ENCODE measurements around the gene MAMDC4.

Gene MAMDC4

DNA sequence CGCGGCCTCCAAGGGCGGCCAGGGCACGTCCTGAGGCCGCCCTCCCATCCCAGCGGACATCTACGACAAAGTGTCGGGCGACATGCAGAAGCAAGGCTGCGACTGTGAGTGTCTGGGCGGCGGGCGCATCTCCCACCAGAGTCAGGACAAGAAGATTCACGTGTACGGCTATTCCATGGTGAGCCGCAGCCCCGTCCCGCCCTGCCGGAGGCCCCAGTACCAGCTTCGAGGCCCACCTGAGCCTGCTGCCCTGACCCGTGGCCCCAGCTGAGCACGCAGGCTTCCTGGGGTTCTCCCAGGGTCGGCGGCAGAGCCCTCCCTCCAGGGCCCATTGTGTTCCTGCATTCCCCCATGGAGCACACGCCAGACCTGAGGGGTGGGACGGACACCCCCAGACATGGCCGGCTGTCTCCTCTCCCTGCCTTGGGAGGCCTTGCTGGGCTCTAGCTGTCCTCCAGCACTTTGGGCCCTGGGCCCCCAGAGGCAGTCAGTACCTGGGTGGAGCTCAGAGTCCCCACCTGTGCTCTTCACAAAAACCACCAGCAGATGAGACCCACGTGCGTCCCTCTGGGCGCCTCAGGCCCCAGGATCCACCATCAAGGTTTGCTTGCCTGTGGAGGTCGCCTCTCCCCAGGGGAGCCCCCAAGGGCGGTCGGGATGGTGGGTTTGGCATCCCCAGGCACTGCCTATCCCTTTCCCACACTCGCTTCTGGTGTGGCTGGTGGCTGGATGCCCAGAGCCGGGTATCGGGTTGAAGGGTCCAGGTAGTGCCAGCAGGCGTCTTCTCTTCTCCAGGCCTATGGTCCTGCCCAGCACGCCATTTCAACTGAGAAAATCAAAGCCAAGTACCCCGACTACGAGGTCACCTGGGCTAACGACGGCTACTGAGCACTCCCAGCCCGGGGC, 1.9 kb upstream of the MAMDC4 start:
- DNase-seq (ENCODE audit: low read depth in 2 of 2), result no peak

DNA sequence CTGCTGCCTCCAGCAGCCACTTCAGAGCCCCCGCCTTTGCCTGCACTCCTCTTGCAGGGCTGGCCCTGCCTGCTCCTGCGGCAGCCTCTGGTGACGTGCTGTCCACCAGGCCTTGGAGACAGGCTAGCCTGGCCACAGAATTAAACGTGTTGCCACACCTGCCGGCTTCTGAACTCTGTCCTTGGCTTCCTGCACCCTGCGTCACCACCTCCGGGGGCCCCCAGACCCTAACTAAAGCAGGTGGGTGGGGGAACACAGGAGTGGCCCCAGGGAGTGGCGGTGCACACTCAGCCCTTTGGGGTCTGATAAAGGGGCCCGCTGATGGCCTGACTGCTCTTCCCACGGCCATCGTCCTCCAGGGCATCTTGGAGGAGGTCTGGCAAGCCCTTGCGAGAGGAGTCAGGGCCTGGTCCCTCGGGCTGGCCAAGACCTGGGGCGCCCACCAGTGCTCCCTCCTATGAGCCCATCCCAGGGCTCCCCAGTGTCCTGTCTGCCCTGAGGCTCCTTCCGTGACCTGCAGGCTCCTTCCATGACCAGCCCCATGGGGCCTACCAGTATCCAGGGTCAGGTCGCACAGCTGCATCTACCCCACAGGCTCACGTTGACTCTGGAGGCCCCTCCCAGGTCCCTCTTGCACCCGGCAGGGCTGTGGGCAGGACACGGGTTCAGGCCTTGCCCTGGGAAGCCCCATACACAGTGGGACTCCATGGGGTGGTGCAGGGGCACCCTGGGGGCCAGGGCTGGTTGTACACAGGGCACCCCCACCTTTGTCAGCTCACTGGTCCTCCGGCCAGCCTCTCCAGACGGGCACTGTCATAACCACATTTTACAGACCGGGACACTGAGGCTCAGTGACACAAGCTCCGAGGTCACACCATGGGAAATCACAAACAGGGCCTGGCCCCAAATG, 1.0 kb upstream of the MAMDC4 start:
- DNase-seq (ENCODE audit: low read depth in 2 of 2), result no peak

DNA sequence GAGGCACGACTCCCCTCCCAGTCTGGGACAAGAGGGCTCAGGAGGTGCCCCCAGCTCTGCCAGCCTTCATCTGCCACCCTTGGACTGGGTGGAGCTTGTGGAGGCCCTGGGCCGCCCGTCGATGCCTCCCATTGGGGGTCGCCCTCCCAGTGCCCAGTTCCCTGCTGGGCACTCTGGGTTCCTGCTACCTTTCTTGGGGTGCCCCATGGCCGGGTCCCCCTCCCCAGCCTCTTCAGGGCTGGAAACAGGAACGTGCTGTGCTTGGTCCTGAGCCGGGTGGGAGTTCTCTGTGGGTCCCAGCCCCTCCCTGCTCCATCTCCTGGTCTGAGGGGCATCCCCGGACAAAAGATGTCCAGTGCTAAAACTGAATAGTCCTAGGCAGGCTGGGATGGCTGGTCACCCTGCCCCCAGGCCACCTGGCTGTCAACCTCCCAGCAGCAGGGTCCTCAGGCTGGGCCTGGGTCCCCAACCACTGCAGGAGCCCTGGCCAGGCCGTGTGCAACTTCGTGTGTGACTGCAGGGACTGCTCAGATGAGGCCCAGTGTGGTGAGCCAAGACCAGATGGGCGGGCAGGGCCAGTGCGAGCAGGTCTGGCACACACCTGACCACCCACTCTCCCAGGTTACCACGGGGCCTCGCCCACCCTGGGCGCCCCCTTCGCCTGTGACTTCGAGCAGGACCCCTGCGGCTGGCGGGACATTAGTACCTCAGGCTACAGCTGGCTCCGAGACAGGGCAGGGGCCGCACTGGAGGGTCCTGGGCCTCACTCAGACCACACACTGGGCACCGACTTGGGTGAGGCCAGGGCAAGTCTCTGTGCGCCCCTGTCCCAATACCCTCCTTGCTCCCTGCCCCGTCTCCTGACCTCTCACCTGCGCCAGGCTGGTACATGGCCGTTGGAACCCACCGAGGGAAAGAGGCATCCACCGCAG, 784 bp downstream of the MAMDC4 start:
- no peak for DNase-seq (ENCODE audit: low read depth in 2 of 2)

DNA sequence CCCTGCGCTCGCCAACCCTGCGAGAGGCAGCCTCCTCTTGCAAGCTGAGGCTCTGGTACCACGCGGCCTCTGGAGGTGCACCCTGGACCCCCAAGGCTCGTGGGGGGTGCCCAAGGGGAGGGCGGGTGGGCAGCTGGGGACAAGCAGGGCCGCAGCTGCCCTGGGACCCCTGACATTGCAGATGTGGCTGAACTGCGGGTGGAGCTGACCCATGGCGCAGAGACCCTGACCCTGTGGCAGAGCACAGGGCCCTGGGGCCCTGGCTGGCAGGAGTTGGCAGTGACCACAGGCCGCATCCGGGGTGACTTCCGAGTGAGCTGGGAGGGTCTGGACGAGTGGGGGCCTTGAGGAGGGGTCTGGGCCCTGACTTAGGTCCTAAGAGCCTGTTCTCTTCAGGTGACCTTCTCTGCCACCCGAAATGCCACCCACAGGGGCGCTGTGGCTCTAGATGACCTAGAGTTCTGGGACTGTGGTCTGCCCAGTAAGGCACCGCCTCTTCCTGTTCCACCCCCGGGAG, 1.5 kb downstream of the MAMDC4 start:
- DNase-seq (ENCODE audit: low read depth in 2 of 2), result no peak

DNA sequence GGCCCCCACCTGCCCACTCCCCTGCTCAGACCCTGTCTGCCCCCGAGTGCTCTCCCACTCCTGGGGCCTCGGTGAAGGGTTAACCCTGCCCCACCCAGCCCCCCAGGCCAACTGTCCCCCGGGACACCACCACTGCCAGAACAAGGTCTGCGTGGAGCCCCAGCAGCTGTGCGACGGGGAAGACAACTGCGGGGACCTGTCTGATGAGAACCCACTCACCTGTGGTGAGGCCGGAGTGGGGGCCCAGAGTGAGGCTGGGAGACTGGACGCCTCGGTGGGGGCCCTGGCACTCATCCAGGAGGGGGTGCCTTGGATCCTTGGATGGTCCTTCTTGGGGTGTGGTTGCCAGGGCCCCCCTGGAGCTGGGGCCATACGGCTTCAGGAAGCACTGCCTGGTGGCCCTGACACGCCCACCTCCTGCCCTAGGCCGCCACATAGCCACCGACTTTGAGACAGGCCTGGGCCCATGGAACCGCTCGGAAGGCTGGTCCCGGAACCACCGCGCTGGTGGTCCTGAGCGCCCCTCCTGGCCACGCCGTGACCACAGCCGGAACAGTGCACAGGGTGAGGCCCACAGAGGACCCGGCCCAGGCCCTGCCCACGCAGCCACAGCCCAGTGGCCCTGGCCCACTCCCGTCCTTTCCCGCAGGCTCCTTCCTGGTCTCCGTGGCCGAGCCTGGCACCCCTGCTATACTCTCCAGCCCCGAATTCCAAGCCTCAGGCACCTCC, 2.1 kb downstream of the MAMDC4 start:
- DNase-seq (ENCODE audit: low read depth in 2 of 2), result no peak

DNA sequence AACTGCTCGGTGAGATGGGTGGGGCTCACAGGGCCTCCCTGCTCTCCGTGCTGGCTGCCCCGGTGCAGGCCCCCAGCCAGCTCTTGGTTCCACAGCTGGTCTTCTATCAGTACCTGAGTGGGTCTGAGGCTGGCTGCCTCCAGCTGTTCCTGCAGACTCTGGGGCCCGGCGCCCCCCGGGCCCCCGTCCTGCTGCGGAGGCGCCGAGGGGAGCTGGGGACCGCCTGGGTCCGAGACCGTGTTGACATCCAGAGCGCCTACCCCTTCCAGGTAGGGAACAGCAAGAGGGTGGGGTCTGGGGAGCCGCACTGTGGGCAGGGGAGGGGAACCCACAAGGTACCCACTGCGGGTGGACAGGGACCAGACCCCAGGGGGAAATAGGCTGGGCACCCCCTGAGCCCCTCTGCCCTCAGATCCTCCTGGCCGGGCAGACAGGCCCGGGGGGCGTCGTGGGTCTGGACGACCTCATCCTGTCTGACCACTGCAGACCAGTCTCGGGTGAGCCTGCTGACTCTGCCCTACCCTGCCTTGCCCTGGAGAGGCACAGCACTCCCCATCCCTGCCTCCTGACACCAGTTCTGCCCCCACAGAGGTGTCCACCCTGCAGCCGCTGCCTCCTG, 2.8 kb downstream of the MAMDC4 start:
- DNase-seq (ENCODE audit: low read depth in 2 of 2), result no peak

DNA sequence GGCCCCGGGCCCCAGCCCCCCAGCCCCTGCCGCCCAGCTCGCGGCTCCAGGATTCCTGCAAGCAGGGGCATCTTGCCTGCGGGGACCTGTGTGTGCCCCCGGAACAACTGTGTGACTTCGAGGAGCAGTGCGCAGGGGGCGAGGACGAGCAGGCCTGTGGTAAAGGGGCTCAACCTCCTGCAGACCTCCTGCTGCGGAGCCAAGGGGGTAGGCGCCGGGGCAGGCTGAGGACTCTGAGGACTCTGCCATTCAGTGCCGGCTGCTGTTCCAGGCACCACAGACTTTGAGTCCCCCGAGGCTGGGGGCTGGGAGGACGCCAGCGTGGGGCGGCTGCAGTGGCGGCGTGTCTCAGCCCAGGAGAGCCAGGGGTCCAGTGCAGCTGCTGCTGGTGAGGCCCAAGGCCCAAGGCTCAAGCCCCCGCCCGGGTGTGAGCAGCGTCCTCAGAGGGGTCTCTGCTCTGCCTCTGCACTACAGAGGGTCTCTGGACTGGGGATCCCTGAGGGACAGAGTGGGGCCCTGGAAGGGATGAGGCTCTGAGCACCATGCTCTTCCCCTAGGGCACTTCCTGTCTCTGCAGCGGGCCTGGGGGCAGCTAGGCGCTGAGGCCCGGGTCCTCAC, 3.4 kb downstream of the MAMDC4 start:
- no peak for DNase-seq (ENCODE audit: low read depth in 2 of 2)

DNA sequence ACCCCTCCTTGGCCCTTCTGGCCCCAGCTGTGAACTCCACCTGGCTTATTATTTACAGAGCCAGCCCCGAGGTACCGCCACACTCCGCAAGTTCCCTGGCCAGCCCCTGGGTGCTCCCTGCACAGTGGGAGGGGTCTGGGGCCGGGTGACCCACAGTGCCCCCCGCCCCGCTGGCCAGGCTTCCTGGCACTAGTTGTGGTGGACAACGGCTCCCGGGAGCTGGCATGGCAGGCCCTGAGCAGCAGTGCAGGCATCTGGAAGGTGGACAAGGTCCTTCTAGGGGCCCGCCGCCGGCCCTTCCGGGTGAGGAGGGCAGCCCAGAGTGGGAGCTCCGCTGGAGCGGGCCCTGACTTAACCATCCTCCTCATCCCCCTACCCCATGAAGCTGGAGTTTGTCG, 3.9 kb downstream of the MAMDC4 start:
- DNase-seq (ENCODE audit: low read depth in 2 of 2), result no peak

DNA sequence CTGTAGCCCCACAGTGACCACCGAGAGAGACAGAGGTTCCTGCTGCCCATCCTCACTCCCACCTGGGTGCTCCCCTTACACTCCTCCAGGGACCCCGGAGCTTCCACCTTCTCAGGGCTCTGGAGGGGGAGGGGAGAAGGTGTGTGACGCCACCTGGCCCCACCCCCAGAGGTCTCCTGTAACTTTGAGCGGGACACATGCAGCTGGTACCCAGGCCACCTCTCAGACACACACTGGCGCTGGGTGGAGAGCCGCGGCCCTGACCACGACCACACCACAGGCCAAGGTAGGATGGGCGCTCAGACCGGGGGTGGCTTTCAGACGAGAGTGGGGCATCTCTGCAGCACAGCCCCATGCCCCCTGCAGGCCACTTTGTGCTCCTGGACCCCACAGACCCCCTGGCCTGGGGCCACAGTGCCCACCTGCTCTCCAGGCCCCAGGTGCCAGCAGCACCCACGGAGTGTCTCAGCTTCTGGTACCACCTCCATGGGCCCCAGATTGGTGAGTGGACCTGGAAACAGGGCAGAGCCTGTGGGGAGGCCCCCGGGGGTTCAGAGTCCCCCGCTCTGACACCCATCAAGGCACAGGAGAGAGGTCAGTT, 4.5 kb downstream of the MAMDC4 start:
- no peak for DNase-seq (ENCODE audit: low read depth in 2 of 2)

DNA sequence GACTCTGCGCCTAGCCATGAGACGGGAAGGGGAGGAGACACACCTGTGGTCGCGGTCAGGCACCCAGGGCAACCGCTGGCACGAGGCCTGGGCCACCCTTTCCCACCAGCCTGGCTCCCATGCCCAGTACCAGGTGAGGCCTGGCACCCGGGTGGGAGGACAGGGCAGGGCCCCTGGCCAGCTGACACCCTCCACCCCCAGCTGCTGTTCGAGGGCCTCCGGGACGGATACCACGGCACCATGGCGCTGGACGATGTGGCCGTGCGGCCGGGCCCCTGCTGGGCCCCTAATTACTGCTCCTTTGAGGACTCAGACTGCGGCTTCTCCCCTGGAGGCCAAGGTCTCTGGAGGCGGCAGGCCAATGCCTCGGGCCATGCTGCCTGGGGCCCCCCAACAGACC, 5.0 kb downstream of the MAMDC4 start:
- no peak for DNase-seq (ENCODE audit: low read depth in 2 of 2)

DNA sequence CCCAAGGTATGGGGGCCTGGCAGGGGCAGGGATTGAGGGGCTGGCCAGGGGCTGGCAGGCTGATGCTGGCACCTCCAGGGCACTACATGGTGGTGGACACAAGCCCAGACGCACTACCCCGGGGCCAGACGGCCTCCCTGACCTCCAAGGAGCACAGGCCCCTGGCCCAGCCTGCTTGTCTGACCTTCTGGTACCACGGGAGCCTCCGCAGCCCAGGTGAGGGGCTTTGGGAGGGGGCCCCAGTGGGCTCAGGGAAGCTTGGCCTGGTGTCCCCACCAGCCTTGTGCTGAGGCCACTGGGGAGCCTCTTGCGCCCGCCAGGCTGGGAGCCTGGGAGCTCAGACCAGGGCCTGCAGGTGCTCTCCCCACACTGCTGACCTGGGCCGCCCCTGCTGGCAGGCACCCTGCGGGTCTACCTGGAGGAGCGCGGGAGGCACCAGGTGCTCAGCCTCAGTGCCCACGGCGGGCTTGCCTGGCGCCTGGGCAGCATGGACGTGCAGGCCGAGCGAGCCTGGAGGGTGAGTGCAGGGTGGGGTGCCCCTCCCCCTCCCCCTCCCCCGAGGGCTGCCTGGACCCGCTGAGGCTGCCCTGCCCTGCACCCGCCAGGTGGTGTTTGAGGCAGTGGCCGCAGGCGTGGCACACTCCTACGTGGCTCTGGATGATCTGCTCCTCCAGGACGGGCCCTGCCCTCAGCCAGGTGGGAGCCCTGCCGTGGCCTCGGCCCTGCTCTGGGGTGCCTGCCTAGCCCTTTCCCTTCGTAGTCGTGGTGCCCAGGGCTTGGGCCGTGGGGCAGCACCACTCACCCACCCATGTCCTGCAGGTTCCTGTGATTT, 5.7 kb downstream of the MAMDC4 start:
- no peak for DNase-seq (ENCODE audit: low read depth in 2 of 2)

DNA sequence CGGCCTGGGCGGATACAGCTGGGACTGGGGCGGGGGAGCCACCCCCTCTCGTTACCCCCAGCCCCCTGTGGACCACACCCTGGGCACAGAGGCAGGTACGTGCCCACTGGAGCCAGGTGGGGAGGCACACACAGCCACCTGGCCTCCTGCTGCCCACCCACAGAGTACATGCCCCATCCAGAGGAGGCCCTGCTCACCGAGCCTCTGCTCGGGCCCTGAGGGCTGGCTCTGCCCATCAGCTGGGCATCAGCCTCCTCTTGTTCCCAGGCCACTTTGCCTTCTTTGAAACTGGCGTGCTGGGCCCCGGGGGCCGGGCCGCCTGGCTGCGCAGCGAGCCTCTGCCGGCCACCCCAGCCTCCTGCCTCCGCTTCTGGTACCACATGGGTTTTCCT, 6.3 kb downstream of the MAMDC4 start:
- DNase-seq (ENCODE audit: low read depth in 2 of 2), result no peak

DNA sequence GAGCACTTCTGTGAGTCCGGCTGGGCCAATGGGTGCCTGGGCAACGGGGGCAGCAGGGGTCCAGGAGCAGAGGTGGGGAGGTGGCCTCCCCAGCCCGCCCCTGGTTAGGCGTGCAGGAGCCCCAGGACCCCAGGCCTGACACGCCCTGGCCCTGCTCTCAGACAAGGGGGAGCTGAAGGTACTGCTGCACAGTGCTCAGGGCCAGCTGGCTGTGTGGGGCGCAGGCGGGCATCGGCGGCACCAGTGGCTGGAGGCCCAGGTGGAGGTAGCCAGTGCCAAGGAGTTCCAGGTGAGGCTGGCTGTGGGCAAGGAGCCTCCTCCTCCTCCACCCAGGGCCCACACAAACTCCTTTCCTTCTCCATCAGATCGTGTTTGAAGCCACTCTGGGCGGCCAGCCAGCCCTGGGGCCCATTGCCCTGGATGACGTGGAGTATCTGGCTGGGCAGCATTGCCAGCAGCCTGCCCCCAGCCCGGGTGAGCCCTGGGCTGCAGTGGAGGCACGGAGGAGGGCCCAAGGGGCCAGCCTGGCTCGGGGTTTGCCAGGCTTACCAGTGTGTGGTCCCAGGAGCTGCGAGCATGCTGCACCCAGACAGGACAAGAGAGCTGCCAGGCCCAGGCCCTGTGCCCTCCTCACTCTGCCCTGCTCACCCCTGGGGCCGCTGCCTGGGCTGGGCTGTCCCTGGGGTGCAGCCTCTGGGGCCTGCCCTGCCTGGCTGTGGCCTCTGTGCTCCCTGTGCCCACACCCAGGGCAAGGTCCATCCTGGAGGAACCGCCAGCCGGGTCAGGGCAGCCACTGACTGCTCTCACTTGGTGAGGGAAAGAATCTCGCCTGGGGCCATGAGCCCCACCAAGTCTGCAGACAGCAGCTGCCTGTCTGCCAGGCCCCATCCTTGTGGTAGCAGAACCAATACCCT, 7.0 kb downstream of the MAMDC4 start:
- no peak for DNase-seq (ENCODE audit: low read depth in 2 of 2)

DNA sequence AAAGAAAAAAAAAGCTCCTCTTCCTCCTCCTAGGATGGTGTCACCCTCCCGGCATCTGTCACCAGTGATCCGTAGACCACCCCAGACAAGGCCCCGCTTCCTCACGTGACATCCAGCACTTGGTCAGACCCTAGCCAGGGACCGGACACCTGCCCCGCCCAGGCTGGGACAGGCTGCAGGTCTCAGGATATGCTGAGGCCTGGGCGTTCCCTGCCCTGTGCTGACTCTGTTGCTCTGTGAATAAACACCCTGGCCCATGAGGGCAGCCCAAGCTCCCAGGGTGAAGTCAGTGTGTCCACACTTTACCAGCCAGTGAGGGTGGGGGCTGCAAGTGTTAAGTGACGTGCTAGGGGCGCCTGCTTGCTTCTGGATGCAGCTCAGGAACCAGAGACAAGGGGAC, 8.4 kb downstream of the MAMDC4 start:
- DNase-seq (ENCODE audit: low read depth in 2 of 2), result no peak

DNA sequence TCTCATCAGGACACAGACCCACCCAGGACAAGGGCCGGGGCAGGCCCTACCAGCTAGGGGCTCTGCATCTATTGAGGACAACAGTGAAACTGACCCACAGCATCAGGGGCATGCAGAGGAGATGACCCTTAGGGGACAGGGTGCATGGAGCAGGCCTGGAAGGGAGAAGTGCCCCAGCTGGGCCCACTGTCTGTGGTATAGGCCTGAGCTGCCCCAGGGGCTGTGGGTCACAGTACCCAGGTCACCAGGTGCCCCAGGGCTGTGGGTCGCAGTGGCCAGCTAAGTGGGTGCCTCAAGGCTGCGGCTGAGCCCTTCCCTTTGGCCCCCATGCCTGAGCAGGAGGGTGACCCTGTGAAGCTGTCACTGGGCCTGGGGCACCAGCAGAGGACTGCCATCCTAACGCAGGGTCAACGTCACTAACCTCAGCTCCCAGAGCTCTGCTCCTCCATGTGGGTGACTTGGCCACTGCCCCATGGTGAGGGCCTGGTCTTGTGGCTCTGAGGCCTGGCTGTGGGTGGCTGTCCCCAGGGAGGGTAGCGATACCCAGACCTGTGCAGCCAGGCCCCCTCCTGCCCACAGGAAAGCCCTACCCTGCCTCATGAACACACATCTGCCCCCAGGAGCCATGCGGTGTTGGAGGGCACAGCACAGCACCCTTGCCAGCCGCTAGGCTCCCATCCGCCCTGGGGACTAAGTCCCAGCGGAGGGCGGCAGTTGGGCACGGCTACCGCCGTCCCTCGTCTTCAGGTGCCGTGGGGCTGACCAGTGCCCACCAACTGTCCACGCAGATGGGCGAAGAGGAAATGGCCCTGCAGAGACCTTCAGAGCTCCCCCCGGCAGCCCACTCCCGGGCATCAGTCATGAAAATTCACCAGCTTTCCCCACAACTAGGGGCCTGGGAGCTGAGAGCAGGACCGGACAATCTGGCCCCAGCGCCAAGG, 9.1 kb downstream of the MAMDC4 start:
- no peak for DNase-seq (ENCODE audit: low read depth in 2 of 2)

DNA sequence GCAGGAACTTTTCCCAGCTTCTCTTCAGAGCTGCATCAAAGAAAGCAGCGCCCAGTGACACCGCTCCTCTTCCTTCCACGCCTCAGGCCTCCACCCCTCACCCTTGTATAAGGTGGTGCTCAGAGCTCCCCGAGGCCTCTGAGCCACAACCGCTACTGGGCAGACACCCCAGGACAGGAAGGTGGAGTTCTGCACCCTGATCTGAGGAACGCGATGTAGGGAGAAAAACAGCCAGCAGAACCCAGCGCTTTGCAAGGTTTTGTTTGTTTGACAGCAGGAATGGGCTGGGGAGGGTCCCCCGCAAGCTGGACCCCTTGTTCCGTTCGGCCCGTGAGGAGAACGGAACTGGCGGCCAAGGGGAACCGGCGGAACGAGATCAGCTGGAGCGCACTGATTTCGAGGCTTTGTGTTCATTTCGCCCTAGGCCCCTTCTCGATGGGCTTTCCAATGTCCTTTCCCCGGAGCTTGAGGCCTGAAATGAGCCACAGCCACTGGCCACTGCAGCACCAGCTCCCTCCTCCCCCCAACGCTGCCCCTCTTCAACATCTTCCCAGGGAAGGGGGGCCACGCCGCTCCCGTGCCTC, 9.8 kb downstream of the MAMDC4 start:
- DNase-seq (ENCODE audit: low read depth in 2 of 2), result no peak
